Progenitor cell of endocrine pancreas (in vitro differentiated cells): ENCODE results near the gene LIN7A. TPM values are rescaled to one million over a fixed set of nuclear protein-coding genes. Genes with fewer than 3 reads are reported as not detected.

Experiments
- DNase-seq: peaks from one replicate; pipeline ENCODE4 v3.0.0; 2021; ENCODE audit warnings: low spot score; ENCODE audit not compliant: unreplicated experiment
- H3K27ac Mint-ChIP-seq: 2 replicates; pipeline ENCODE4 v1.8.0; 2021; ENCODE audit warnings: mild to moderate bottlenecking, moderate library complexity, mixed read lengths
- H3K27me3 Mint-ChIP-seq: 2 replicates; pipeline ENCODE4 v1.8.0; 2021; ENCODE audit warnings: mixed read lengths
- H3K36me3 Mint-ChIP-seq: 2 replicates; pipeline ENCODE4 v1.8.0; 2022; ENCODE audit warnings: mixed read lengths; ENCODE audit not compliant: insufficient read depth
- H3K4me1 Mint-ChIP-seq: 2 replicates; pipeline ENCODE4 v1.8.0; 2021; ENCODE audit warnings: low read depth, mixed read lengths
- H3K4me3 Mint-ChIP-seq: 2 replicates; pipeline ENCODE4 v1.8.0; 2021; ENCODE audit warnings: low read depth, mild to moderate bottlenecking, moderate library complexity, mixed read lengths
- H3K9me3 Mint-ChIP-seq: 2 replicates; pipeline ENCODE4 v1.8.0; 2021; ENCODE audit warnings: low read depth, mixed read lengths
- CTCF ChIP-seq: fragments of 200-600 bp; sonication (generic); IDR thresholded peaks from one replicate; pipeline ENCODE4 v1.5.0; 2021; ENCODE audit warnings: antibody characterized with exemption, mild to moderate bottlenecking; ENCODE audit not compliant: unreplicated experiment
- total RNA-seq: library from RNA; stranded (reverse); gene quantifications from 2 replicates; pipeline ENCODE4 v1.2.1, GENCODE V29; 2021

The LIN7A gene
- total RNA-seq, 1 donor from 2014 or later: 8.2 TPM

DNA sequence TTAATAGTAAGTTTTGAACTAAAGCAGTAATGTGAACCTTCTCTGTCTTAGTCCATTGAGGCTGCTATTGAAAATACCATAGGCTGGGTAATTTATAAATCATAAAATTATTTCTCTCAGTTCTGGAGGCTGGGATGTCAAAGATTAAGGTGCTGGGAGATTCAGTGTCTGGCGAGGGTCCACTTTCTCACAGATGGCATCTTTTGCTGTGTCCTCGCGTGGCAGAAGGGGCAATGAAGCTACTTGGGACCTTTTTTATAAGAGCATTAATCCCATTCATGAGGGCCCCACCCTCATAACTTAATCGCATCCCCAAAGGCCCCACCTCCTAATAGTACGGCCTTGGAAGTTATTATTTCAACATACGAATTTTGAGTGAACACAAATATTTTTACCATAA, 28.4 kb downstream of the LIN7A start:
- Mint-ChIP-seq H3K27ac (no peak overlapping the region), H3K4me1 (no peaks in the 10 kb centered on the region), H3K27me3 (no peaks in the 10 kb centered on the region), H3K4me3 (no peak overlapping the region), H3K36me3 (no peaks in the 10 kb centered on the region), H3K9me3 (no peaks in the 10 kb centered on the region)
- TF ChIP-seq CTCF: no peak
- DNase-seq: no peak

DNA sequence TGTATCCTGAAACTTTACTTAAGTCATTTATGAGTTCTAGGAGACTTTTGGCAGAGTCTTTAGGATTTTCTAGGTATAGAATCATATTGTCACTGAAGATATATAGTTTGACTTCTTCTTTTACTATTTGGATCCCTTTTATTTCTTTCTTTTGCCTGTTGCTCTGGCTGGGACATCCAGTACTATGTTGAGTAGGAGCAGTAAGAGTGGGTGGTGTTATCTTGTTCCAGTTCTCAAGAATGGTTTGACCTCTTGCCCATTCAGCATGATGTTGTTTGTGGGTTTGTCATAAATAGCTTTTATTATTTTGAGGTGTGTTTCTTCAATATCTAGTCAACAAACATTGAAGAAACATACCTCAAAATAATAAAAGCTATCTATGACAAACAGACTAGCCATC, 35.0 kb downstream of the LIN7A start:
- Mint-ChIP-seq H3K9me3 (peaks cover 7% of the 10 kb centered on the region), H3K4me1 (no peaks in the 10 kb centered on the region), H3K36me3 (no peaks in the 10 kb centered on the region), H3K27ac (no peak overlapping the region), H3K27me3 (no peaks in the 10 kb centered on the region), H3K4me3 (no peak overlapping the region)
- no peak for TF ChIP-seq CTCF
- DNase-seq: no peak

GRCh38 chr12:80901661-80902060, 36.1 kb downstream of the LIN7A start:
- no peaks in the 10 kb centered on the region for H3K4me1 Mint-ChIP-seq

GRCh38 chr12:80895240-80895639, 42.5 kb downstream of the LIN7A start:
- no peaks in the 10 kb centered on the region for H3K36me3 Mint-ChIP-seq
- no peak for DNase-seq
- TF ChIP-seq CTCF: no peak

More at GRCh38 chr12:80901661-80902060, 36.1 kb downstream of the LIN7A start:
- no peak for TF ChIP-seq CTCF
- DNase-seq: no peak
- Mint-ChIP-seq H3K27ac (no peak overlapping the region), H3K9me3 (peaks cover 7% of the 10 kb centered on the region), H3K36me3 (no peaks in the 10 kb centered on the region), H3K4me3 (no peak overlapping the region), H3K27me3 (no peaks in the 10 kb centered on the region)

GRCh38 chr12:80894179-80894578, 43.6 kb downstream of the LIN7A start:
- H3K9me3 Mint-ChIP-seq: peaks cover 2% of the 10 kb centered on the region
- no peak overlapping the region for H3K27ac Mint-ChIP-seq
- no peaks in the 10 kb centered on the region for H3K4me1 Mint-ChIP-seq
- no peaks in the 10 kb centered on the region for H3K27me3 Mint-ChIP-seq
- no peak for DNase-seq
- no peak for TF ChIP-seq CTCF
- H3K4me3 Mint-ChIP-seq: no peak overlapping the region
- H3K36me3 Mint-ChIP-seq: no peaks in the 10 kb centered on the region

More at GRCh38 chr12:80895240-80895639, 42.5 kb downstream of the LIN7A start:
- Mint-ChIP-seq H3K4me1 (no peaks in the 10 kb centered on the region), H3K4me3 (no peak overlapping the region), H3K27me3 (no peaks in the 10 kb centered on the region), H3K27ac (no peak overlapping the region), H3K9me3 (peaks cover 7% of the 10 kb centered on the region)
